Suppressor macrophage treated with lipopolysaccharide for 1 hour (primary cell): ENCODE data around the gene RGL2.
"Not testable (repeated sequence)": the region's sequence is repeated elsewhere in the genome, so short reads cannot be mapped to it uniquely, and the experiment has no call there.

Experiments
- DNase-seq, 3 donors: peaks; one replicate each; pipeline ENCODE4 v3.0.0-alpha.2; 2020 to 2022

Gene RGL2

GRCh38 chr6:33292996-33293682 is 5.6 kb downstream of the RGL2 start:
- DNase-seq, result no peak

DNA sequence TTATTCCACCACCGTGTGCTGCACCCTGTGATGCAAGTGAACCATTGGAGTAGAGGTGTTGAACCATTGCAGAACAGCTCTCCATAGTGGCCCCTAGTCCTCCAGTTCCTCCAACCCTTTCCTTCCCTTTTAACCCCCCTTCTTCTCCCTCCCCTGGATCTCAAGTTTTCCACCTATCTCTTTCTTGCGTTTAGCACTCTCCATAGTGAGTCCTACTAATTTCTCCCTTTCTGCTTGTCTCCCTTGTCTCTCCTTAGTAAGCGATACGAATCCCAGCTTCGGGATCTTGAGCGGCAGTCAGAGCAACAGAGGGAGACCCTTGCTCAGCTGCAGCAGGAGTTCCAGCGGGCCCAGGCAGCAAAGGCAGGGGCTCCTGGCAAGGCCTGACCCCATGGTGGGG is 8.3 kb downstream of the RGL2 start:
- DNase-seq, result no peak

DNA sequence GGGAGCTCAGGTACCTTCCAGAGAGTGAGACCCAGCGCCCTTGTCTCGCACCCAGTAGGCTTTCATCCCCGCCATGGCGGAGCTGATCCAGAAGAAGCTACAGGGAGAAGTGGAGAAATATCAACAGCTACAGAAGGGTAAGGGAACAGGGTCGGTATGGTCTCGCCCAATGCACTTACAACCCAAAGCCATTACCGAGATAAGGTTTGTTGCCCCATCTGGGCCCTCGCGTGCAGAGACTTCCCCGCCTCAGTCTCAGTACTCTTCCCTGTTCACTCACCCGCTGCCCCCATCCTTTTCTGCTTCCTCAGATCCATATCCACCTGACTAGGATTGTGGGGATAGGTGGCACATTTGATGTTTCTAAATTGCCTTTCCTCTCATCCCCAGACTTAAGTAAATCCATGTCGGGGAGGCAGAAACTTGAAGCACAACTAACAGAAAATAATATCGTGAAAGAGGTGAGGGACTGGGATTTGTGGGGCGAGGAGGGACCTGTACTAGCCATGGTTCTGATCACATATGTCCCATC is 8.9 kb downstream of the RGL2 start:
- DNase-seq, result peak in 1 of 3 donors; percentile 8

- DNase-seq, result peak; percentile 87 to 91 (median 90)
Measured at GRCh38 chr6:33288921-33289783, 9.6 kb downstream of the RGL2 start, which contains the start of the genes PFDN6 and WDR46. Gene PFDN6, plus strand, starts transcription at chr6:33289601. Its CDS starts 256 bp downstream, at chr6:33289857. Gene WDR46, minus strand, starts transcription at chr6:33289239. Its CDS starts 69 bp downstream, at chr6:33289170.

DNA sequence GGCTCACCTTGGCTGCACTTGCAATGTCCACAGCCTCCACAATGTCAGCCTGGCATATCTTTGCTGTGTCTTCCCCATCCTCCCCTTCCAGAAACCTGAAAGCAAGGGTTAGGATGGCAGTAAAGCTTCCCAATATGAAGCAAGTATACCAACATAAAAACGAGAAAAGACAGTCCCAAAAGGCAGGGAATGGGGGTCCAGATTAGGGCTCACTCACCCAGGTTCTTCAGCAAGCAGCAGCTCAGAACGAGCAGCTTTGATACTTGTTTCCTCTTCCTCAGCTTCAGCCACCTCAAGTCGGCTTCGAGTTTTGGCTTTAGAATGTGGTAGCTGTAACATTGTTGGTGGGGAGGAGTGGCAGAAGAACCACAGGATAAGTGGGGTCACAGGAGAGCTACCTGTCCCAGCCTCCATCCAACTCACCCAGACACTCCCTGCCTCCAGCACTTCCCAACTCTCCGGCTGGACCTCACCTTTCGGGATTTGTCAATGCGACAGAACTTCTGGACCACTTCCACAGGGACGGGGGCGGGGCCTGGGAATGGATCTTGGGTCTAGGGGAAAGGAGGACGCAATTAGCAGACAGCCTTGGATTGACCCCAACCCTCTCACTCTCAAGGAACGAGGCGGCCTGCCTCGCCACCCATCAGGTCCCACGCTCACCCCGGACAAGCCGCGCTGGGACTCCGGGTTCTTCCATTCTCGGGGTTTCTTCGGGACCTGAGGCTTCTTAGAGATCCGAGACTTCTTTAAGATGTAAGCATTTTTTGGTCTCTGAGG is 10.4 kb downstream of the RGL2 start:
- no peak for DNase-seq

DNA sequence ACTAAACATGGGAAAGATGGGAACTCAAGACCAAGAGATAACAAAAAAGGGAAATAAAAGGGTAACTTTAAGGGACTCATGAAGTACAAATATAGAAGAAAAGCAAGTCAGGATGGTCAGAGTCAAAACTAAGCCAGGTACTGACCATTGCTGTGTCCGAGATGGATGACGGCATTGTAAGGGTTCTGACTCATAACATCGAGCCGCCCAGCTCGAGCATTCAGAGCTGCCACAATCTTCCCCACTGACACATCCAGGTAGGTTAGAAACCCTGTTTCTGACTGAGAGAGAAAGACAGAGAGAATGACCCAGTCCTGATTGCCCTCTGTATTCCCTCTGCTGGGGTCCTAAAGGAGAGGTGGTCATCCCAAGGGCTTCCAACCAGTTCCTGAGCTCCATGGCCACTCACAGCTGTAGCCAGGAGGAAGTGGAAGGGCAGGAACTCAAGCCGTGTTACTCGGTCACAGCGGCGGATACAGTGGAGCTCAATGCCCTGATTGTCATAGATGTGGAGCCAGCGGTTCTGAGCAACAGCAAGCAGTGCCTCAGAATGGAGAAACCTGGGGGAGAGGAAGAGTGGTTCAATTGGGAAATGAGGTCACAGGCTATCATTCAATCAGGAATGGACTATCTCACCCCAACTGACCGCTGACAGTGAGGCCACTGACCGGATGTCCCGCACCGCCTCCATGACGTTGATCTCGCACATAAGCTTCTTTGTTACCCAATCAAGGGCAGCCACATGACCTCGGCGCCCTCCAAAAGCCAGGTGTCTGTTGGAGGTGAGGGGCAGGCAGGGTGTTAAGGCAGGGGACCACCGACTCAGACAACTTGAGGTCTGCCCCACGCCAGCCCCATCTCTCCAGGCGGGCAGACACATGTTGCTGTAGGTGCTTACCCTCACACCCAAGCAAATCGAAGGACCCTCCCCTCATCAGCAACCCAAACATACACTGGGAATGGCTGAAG is 11.5 kb downstream of the RGL2 start:
- DNase-seq, result no peak

GRCh38 chr6:33285214-33285613 is 13.5 kb downstream of the RGL2 start:
- not testable (repeated sequence) for DNase-seq

DNA sequence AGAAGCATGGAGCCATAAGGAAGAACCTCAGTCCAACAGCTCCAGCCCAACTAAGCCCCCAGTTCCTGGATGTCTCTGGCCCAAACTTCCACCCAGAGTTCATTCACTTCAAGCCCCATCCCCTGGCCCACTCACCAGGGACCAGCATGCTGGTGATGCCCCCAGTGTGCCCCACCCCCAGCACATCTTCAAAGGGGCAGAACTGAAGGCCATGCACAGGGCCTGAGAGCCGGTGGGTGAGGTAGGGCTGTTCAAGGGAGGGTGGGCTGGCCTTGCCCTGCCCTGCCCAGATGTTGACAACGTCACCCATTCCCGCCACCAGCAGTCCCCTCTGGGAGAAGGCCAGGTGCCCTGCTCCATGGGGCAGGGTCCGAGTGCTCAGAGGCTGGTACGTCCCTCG is 18.2 kb downstream of the RGL2 start:
- no peak for DNase-seq

DNA sequence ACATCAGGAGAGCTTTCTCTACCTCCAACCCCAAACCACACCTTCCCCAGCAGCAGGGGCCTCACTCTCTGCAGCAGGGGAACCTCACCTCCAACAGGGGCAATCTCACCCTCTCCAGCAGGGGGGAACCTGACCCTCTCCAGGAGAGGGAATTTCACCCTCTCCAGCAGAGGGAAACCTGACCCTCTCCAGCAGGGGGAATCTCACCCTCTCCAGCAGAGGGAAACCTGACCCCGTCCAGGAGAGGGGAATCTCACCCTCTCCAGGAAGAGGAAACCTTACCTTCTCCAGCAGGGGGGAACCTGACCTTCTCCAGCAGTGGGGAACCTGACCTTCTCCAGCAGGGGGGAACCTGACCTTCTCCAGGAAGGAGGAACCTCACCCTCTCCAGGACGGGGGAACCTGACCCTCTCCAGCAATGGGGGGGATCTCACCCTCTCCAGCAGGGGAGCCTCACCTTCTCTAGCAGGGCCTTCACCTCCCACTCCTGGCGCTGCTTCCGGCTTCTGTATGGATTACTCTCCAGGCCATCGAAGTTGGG is 18.7 kb downstream of the RGL2 start:
- DNase-seq, result peak; percentile 53 to 74 (median 73)

GRCh38 chr6:33279257-33279695 is 19.5 kb downstream of the RGL2 start:
- DNase-seq, result peak in 2 of 3 donors; percentile 16 to 29

- no peak for DNase-seq
Measured at GRCh38 chr6:33278810-33279209, 19.9 kb downstream of the RGL2 start.

- peak in 1 of 3 donors; percentile 23 for DNase-seq
Measured at GRCh38 chr6:33278392-33278741, 20.4 kb downstream of the RGL2 start.

GRCh38 chr6:33277663-33278391 is 20.9 kb downstream of the RGL2 start:
- DNase-seq, result no peak

DNA sequence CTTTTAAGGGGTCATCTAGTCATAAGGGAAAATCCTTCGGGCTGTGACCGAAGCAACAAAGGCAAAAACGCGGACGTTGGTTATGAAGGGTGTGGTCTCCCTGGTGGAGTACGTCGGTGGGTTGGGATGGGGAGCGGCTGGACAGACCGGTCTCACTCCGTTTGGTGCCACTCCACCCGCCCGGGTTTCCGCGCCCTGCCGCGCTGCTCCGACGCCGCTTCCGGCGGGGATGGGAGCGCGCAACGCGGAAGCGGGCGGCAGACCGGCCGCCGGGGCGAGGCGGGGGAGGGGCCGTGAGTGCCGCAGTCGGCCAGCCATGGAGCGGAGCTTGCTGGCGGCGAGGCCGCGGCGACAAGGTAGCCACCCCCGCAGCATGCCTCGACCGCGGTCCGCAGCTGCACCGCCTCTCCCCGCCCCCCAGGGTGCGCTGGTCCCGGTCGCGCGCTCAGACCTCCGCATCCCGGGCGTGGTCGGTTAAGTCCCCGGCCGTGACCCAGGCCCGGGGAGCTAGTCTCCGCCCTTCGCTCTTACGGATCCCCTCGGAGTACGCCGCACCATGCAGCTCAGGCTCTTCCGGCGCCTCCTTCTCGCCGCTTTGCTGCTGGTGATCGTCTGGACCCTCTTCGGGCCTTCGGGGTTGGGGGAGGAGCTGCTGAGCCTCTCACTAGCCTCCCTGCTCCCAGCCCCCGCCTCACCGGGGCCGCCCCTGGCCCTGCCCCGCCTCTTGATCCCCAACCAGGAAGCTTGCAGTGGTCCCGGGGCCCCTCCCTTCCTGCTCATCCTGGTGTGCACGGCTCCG is 21.7 kb downstream of the RGL2 start, which contains the start of gene B3GALT4:
B3GALT4 (plus strand) TSS at position 260 of the 799 bp plus-strand sequence; CDS start at position 557, 297 bp downstream.
- peak; percentile 73 to 89 (median 78) for DNase-seq

GRCh38 chr6:33276581-33276863 is 22.2 kb downstream of the RGL2 start:
- no peak for DNase-seq

- DNase-seq, result not testable (repeated sequence)
Measured at GRCh38 chr6:33275795-33276580, 22.8 kb downstream of the RGL2 start.

- no peak for DNase-seq
Measured at GRCh38 chr6:33273924-33274902, 24.5 kb downstream of the RGL2 start.
